GM23248 (cell line): Measurements from ENCODE around the gene PLCH1. TPM values are rescaled to one million over a fixed set of nuclear protein-coding genes. Genes with fewer than 3 reads are reported as not detected.
A peak's percentile ranks its signal among the peaks of the same experiment; 100 is the strongest.

Source experiments
- DNase-seq: peaks from one replicate; pipeline ENCODE4 v3.0.0-alpha.2; 2015
- H2AFZ ChIP-seq: fragments of 200-600 bp; sonication (generic); 2 replicates; pipeline ENCODE4 v1.6.1; 2016; ENCODE audit warnings: antibody characterized with exemption
- H3F3A ChIP-seq: fragments of 200-600 bp; sonication (generic); 2 replicates; pipeline ENCODE4 v1.6.1; 2016; ENCODE audit warnings: mild to moderate bottlenecking, antibody characterized with exemption, mixed run types; ENCODE audit not compliant: insufficient read depth
- H3K27ac ChIP-seq: fragments of 200-600 bp; sonication (generic); 2 replicates; pipeline ENCODE4 v1.5.1; 2016; ENCODE audit warnings: mild to moderate bottlenecking
- H3K27me3 ChIP-seq: fragments of 200-600 bp; sonication (generic); replicated peaks from 2 replicates; pipeline ENCODE4 v1.6.1; 2016; ENCODE audit warnings: mild to moderate bottlenecking; ENCODE audit not compliant: insufficient read depth
- H3K36me3 ChIP-seq: fragments of 200-600 bp; sonication (generic); 2 replicates; pipeline ENCODE4 v1.6.1; 2016; ENCODE audit warnings: low read depth, mild to moderate bottlenecking
- H3K4me1 ChIP-seq: fragments of 200-600 bp; sonication (generic); 2 replicates; pipeline ENCODE4 v1.6.1; 2016; ENCODE audit warnings: mild to moderate bottlenecking; ENCODE audit not compliant: insufficient read depth
- H3K4me2 ChIP-seq: fragments of 200-600 bp; sonication (generic); one replicate; pipeline ENCODE4 v1.6.1; 2016; ENCODE audit warnings: mild to moderate bottlenecking; ENCODE audit not compliant: unreplicated experiment
- H3K4me3 ChIP-seq: fragments of 200-600 bp; sonication (generic); 2 replicates; pipeline ENCODE4 v1.5.1; 2016; ENCODE audit warnings: mild to moderate bottlenecking
- H3K79me2 ChIP-seq: fragments of 200-600 bp; sonication (generic); 2 replicates; pipeline ENCODE4 v1.6.1; 2016; ENCODE audit warnings: mild to moderate bottlenecking; ENCODE audit not compliant: insufficient read depth
- H3K9ac ChIP-seq: fragments of 200-600 bp; sonication (generic); 2 replicates; pipeline ENCODE4 v1.6.1; 2016; ENCODE audit warnings: mild to moderate bottlenecking
- H3K9me2 ChIP-seq: fragments of 200-600 bp; sonication (generic); 2 replicates; pipeline ENCODE4 v1.6.1; 2016; ENCODE audit warnings: mixed run types, mild to moderate bottlenecking, moderate library complexity; ENCODE audit not compliant: insufficient read depth
- H3K9me3 ChIP-seq: fragments of 200-600 bp; sonication (generic); one replicate; pipeline ENCODE4 v1.6.1; 2017; ENCODE audit warnings: low read depth
- H4K20me1 ChIP-seq: fragments of 200-600 bp; sonication (generic); 2 replicates; pipeline ENCODE4 v1.6.0; 2016; ENCODE audit not compliant: insufficient read depth
- EZH2 ChIP-seq: fragments of 200-600 bp; sonication (generic); IDR thresholded peaks from 2 replicates; pipeline ENCODE4 v1.6.1; 2018; ENCODE audit warnings: antibody characterized with exemption, mild to moderate bottlenecking; ENCODE audit not compliant: insufficient read depth, poor library complexity, severe bottlenecking
- EZH2phosphoT487 ChIP-seq: fragments of 200-600 bp; sonication (generic); IDR thresholded peaks from 2 replicates; pipeline ENCODE4 v1.6.1; 2018; ENCODE audit warnings: antibody characterized with exemption, moderate library complexity, mild to moderate bottlenecking, low read depth; ENCODE audit not compliant: insufficient read depth
- WGBS, 2 experiments: methylation state at CpG; one replicate each; pipeline ENCODE4 v1.1.6; 2015 to 2017; ENCODE audit warnings: low lambda C conversion rate in 2 of 2, low coverage in 1 of 2; ENCODE audit errors: missing lambda C conversion rate in 2 of 2; 5-methylcytosine and 5-hydroxymethylcytosine counted together
- in situ Hi-C: fragments of 300-500 bp; cut with MboI; formaldehyde crosslinking; loops from 2 replicates; pipeline ENCODE4 v1.15.0; 2020
- polyA plus RNA-seq: library from polyadenylated mRNA; unstranded; fragments of >200 nt; fragmentation: Nextera tagmentation; extraction: Ambion mirVana; gene quantifications from 2 replicates; pipeline ENCODE4 v1.2.1, GENCODE V29; 2016
- total RNA-seq: library from RNA; depleted of rRNA; stranded (reverse); fragments of >200 nt; shearing (Covaris generic); gene quantifications from 2 replicates; pipeline ENCODE4 v1.2.3, GENCODE V29; 2014

The PLCH1 gene
- total and polyA plus RNA-seq, 2 experiments from 2014 or later: not detected

- no peaks in the 10 kb centered on the region for H3K36me3 ChIP-seq
- H3K9me2 ChIP-seq: no peaks in the 10 kb centered on the region
- in situ Hi-C loops: no loop called here
- peaks cover 16% of the 10 kb centered on the region; the same call in 1 of the 2 replicates for H3F3A ChIP-seq
- H4K20me1 ChIP-seq: no peaks in the 10 kb centered on the region
- no peak overlapping the region for H3K9ac ChIP-seq
- TF ChIP-seq EZH2: no peak
- no peak for TF ChIP-seq EZH2phosphoT487
- H3K27ac ChIP-seq: no peak overlapping the region
- WGBS, 2 experiments: 86 to 88% methylated on average over 1 of the region's 1 CpG
- peaks cover 12% of the 10 kb centered on the region; the same call in 1 of the 2 replicates for H3K4me1 ChIP-seq
- DNase-seq: no peak
- H3K27me3 ChIP-seq: no peaks in the 10 kb centered on the region
- no peak overlapping the region for H2AFZ ChIP-seq
- H3K4me2 ChIP-seq: no peak overlapping the region
- H3K79me2 ChIP-seq: no peaks in the 10 kb centered on the region
- H3K9me3 ChIP-seq: no peaks in the 10 kb centered on the region
- H3K4me3 ChIP-seq: no peak overlapping the region
Measured at GRCh38 chr3:155661042-155661441, 83.8 kb downstream of the PLCH1 start.

DNA sequence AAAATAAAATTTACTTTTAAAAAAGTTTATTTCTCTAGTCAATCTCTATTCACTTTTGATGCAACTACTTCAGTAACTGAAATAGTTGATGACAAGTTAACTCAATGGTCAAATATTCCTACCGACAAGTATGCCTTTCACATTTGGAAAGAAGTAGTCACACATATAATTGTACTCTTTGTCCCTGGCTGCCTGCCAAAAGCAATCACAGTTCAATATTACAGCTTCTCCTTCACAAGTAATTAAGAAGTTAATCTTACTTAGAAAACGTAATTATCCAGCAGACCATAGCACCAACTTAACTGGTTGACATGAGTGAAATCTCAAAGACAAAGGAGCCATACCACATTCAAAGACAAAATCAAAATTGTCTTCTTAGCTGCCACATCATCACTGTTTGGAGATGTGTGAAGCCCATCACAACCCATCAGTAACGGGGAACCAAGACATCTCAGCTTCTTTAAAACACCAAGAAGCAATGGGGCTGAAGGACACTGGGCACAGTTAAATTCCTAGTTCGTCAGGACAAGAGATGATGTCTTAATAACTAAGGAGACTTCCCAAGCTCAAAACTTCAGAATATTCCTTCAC lies 86.1 kb downstream of the PLCH1 start:
- Histone ChIP-seq H3F3A (0 out of 2 replicates have a peak, but pooled peaks cover 1% of the 10 kb centered on the region), H3K9me2 (no peaks in the 10 kb centered on the region), H3K9ac (no peak overlapping the region), H2AFZ (no peak overlapping the region), H3K79me2 (no peaks in the 10 kb centered on the region), H3K27me3 (no peaks in the 10 kb centered on the region), H4K20me1 (no peaks in the 10 kb centered on the region), H3K9me3 (no peaks in the 10 kb centered on the region), H3K36me3 (no peaks in the 10 kb centered on the region), H3K4me3 (no peak overlapping the region), H3K4me2 (no peak overlapping the region), H3K4me1 (no peaks in the 10 kb centered on the region), H3K27ac (no peak overlapping the region)
- WGBS, 2 experiments: 48 to 49% methylated on average over 4 of the region's 4 CpGs
- in situ Hi-C loops: no loop called here
- no peak for DNase-seq
- TF ChIP-seq EZH2phosphoT487: no peak
- no peak for TF ChIP-seq EZH2

DNA sequence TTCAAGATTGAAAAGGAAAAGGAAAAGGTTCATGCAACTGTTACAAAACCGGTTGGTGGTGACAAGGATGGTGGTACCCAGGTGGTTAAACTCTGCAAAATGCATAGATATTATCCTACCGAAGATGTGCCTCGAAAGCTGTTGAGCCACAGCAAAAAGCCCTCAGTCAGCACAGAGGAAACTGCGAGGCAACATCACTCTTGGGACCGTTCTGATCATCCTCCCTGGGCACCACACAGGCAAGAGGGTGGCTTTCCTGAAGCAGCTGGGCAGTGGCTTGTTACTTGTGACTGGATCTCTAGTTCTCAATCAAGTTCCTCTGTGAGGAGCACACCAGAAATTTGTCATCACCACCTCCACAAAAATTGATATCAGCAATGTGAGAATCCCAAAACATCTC lies 86.9 kb downstream of the PLCH1 start:
- 87 to 91% methylated on average over 5 of the region's 5 CpGs for WGBS, 2 experiments

DNA sequence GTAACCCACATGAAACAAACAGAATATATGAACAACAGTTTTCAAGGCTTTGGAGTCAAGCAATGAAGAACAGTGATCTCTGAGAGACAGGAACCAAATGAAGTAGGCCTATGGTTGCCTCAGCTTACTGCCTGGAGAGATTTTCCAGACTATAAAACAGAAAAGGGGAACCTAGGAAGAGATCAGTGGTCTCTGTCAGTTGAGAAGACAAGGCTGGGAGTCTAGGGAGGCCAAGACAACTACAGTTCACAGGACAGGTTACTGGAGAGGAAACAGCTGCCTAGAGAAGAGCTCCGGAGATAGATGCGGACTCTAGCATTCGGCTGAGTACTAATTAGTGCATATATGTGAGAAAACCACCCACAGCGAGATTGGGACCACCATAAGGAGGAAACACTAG lies 87.7 kb downstream of the PLCH1 start:
- DNase-seq: no peak
- Histone ChIP-seq H3K79me2 (no peaks in the 10 kb centered on the region), H3K4me1 (no peaks in the 10 kb centered on the region), H3F3A (no peaks in the 10 kb centered on the region), H4K20me1 (no peaks in the 10 kb centered on the region), H2AFZ (no peak overlapping the region), H3K4me3 (no peak overlapping the region), H3K9ac (no peak overlapping the region), H3K9me3 (no peaks in the 10 kb centered on the region), H3K9me2 (no peaks in the 10 kb centered on the region), H3K27ac (no peak overlapping the region), H3K36me3 (no peaks in the 10 kb centered on the region), H3K4me2 (no peak overlapping the region), H3K27me3 (no peaks in the 10 kb centered on the region)
- in situ Hi-C loops: no loop called here
- 85 to 86% methylated on average over 4 of the region's 4 CpGs for WGBS, 2 experiments
- TF ChIP-seq EZH2phosphoT487 (no peak), EZH2 (no peak)

More for the DNA sequence above, 86.9 kb downstream of the PLCH1 start:
- no peak overlapping the region for H2AFZ ChIP-seq
- H3K27me3 ChIP-seq: no peaks in the 10 kb centered on the region
- H3K9me3 ChIP-seq: no peaks in the 10 kb centered on the region
- H3K79me2 ChIP-seq: no peaks in the 10 kb centered on the region
- in situ Hi-C loops: no loop called here
- DNase-seq: no peak
- no peak overlapping the region for H3K9ac ChIP-seq
- H3K4me1 ChIP-seq: no peaks in the 10 kb centered on the region
- no peak overlapping the region for H3K4me3 ChIP-seq
- H3K4me2 ChIP-seq: no peak overlapping the region
- H3F3A ChIP-seq: no peaks in the 10 kb centered on the region
- no peak overlapping the region for H3K27ac ChIP-seq
- no peaks in the 10 kb centered on the region for H3K36me3 ChIP-seq
- H4K20me1 ChIP-seq: no peaks in the 10 kb centered on the region
- H3K9me2 ChIP-seq: no peaks in the 10 kb centered on the region
- no peak for TF ChIP-seq EZH2
- TF ChIP-seq EZH2phosphoT487: no peak

DNA sequence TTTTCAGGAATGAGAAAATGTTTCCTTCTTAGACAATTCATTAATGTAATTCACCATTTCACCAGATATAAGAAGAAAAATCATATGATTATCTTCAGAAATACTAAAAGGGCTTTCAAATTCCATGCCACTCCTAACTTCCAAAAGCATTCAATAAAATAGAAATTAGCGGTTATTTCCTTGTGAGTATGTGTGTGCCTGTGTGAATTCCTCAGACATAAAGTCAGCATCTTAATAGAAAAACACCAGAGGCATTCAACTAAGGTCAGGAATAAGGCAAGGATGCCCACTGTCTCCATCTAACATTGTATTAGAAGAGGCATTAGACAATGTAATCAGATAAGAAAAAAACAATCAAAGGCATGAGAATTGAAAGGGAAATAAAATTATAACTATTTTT lies 88.4 kb downstream of the PLCH1 start:
- Histone ChIP-seq H3K9me2 (no peaks in the 10 kb centered on the region), H3K4me3 (no peak overlapping the region), H3K27me3 (no peaks in the 10 kb centered on the region), H2AFZ (no peak overlapping the region), H3K79me2 (no peaks in the 10 kb centered on the region), H3K27ac (no peak overlapping the region), H4K20me1 (no peaks in the 10 kb centered on the region), H3K4me1 (no peaks in the 10 kb centered on the region), H3K9me3 (no peaks in the 10 kb centered on the region), H3K9ac (no peak overlapping the region), H3K4me2 (no peak overlapping the region), H3F3A (no peaks in the 10 kb centered on the region), H3K36me3 (no peaks in the 10 kb centered on the region)
- in situ Hi-C loops: no loop called here
- 82 to 84% methylated on average over 1 of the region's 1 CpG for WGBS, 2 experiments
- TF ChIP-seq EZH2 (no peak), EZH2phosphoT487 (no peak)
- peak; percentile 13 for DNase-seq
